ENCODE measurements around the gene BEGAIN. TPM values are rescaled to one million over a fixed set of nuclear protein-coding genes. Genes with fewer than 3 reads are reported as not detected.
A peak's percentile ranks its signal among the peaks of the same experiment; 100 is the strongest.

BEGAIN gene
- total RNA-seq, 1 donor from 2014 or later: 1.5 TPM

DNA sequence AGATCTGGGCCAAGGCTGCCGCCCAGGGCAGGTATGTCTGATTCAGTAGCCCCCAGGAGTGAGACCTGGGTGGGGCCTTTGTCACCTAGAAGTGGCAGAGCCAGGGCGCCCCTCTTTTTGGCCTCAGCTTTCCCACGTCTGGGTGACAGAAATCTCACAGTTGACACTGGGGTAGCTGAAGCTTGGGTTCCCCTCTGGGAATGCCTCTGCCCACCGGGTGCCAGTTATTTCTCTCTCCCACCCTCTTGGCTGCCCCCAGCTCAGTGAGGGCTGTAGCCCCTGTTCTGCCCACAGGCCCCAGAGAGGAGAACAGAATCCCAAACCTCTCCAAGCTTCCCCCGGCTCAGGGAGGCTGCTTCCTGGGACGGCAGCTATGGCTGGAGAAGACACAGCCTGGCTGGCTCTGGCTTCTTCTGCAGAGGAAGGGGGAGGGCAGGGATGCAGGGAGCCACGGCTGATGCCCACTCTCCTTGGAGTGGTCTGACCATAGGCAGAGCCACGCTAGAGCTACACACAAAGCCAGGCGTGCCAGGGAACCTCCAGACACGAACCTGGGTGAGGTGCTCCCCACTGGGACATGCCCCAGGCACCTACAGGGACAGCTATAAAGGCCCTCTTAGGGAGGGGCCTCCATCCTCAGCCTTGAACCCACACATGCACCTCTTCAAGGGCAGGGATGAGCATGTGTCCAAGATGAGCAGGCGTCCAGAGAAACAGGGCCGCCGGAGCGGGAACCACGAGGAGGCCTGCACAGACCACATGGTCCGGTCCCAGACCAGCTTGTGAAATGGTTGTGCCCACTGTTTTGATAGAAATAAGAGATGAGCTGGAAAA lies 51.7 kb downstream of the BEGAIN start:
- ATAC-seq (no peak), DNase-seq (peak; percentile 46)
- H3K36me3 ChIP-seq: no peaks in the 10 kb centered on the region
- no peak overlapping the region for H3K4me3 ChIP-seq
- H3K9me3 ChIP-seq: no peaks in the 10 kb centered on the region
- TF ChIP-seq, protein P1, sequence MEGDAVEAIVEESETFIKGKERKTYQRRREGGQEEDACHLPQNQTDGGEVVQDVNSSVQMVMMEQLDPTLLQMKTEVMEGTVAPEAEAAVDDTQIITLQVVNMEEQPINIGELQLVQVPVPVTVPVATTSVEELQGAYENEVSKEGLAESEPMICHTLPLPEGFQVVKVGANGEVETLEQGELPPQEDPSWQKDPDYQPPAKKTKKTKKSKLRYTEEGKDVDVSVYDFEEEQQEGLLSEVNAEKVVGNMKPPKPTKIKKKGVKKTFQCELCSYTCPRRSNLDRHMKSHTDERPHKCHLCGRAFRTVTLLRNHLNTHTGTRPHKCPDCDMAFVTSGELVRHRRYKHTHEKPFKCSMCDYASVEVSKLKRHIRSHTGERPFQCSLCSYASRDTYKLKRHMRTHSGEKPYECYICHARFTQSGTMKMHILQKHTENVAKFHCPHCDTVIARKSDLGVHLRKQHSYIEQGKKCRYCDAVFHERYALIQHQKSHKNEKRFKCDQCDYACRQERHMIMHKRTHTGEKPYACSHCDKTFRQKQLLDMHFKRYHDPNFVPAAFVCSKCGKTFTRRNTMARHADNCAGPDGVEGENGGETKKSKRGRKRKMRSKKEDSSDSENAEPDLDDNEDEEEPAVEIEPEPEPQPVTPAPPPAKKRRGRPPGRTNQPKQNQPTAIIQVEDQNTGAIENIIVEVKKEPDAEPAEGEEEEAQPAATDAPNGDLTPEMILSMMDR (IDR thresholded peaks at IDR 0.05): no peak
- no peak overlapping the region for H3K27ac ChIP-seq
- intact Hi-C loops (cut with DNase I): no loop called here
- H3K27me3 ChIP-seq: no peaks in the 10 kb centered on the region
- peaks cover 10% of the 10 kb centered on the region for H3K4me1 ChIP-seq

DNA sequence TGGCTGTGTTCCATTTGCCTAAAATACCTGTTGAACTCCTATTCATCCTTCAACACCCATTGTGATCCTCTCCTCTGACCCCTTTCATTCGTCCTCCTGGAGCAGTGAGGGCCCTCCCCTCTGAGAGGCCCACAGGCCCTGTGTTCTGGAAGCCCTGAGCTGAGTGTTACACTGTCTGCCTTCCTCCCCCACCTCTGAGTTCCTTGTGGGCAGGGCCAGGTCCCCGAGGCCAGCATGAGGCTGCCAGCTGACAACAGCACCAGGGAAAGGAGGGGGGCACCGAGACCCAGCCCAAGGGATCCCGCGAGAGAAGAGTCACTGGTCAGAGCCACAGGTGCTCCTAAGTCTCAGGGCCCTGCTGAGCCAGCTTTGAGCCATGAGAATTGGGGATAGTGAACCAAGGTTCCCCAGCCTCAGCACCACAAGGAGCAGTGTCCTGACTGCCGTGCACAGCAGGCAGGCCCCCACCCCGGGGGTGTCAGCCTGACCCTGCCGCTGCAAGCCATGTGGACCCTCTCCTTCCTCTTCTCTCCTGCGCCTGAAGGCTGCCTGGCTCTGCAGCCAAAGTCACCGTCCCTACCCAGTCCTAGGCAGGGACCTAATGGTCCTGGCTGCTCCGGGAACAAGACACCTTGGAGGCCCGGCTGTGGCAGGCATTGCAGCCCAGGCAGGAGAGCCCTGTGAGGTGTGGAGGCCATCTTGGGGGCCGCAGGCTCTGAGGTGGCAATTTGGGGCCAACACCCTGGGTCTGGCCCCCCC lies 52.5 kb downstream of the BEGAIN start:
- intact Hi-C loops (cut with DNase I): no loop called here
- TF ChIP-seq, protein P1 (IDR thresholded peaks at IDR 0.05): no peak
- ATAC-seq: no peak
- Histone ChIP-seq H3K27ac (no peak overlapping the region), H3K9me3 (no peaks in the 10 kb centered on the region), H3K36me3 (no peaks in the 10 kb centered on the region), H3K4me1 (peaks cover 10% of the 10 kb centered on the region), H3K4me3 (no peak overlapping the region), H3K27me3 (no peaks in the 10 kb centered on the region)
- peak; percentile 47 for DNase-seq

DNA sequence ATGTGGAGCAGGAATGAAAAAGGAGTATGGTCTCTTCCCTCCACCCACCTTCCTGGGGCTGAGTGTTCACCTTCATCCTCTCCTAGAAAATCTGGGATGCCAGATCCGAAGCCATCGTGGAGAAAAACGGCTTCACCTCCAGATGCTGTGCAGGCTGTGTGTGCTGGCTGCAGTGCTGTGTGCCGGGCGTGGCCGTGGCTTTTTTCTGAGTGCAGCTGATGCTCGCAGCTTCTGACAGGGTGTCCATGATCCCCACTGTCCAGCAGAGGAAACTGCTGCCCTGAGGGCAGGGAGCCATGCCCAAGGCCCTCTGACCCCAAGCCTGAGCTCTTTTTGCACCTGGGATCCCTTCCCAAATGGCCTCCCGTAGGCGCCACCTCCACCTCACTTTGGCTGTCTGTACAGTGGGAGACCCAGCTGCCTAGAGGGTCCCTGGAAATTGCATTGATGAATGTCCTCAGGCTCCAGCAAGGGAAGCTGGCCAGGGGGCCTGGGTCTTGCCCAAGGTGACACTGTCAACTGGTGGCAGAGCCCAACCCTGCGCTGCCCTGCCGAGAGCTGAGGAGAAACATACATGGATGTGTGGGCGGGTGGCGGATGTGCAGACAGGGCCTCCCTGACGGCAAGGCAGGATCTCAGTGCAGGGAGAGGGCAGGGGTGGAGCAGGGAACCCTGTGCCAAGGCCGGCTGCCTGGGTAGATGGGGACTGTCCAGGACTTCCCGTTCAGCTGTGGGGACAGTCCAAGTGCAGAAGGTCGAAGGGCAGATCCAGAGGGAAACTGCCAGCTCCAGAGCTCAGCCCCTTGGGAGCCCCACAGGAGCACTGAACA lies 53.3 kb downstream of the BEGAIN start:
- Histone ChIP-seq H3K27me3 (no peaks in the 10 kb centered on the region), H3K27ac (no peak overlapping the region), H3K4me3 (no peak overlapping the region), H3K36me3 (no peaks in the 10 kb centered on the region), H3K9me3 (no peaks in the 10 kb centered on the region), H3K4me1 (peaks cover 10% of the 10 kb centered on the region)
- DNase-seq (peak; percentile 67), ATAC-seq (peak; percentile 65)
- TF ChIP-seq, protein P1 (IDR thresholded peaks at IDR 0.05): no peak
- intact Hi-C loops (cut with DNase I): no loop called here

DNA sequence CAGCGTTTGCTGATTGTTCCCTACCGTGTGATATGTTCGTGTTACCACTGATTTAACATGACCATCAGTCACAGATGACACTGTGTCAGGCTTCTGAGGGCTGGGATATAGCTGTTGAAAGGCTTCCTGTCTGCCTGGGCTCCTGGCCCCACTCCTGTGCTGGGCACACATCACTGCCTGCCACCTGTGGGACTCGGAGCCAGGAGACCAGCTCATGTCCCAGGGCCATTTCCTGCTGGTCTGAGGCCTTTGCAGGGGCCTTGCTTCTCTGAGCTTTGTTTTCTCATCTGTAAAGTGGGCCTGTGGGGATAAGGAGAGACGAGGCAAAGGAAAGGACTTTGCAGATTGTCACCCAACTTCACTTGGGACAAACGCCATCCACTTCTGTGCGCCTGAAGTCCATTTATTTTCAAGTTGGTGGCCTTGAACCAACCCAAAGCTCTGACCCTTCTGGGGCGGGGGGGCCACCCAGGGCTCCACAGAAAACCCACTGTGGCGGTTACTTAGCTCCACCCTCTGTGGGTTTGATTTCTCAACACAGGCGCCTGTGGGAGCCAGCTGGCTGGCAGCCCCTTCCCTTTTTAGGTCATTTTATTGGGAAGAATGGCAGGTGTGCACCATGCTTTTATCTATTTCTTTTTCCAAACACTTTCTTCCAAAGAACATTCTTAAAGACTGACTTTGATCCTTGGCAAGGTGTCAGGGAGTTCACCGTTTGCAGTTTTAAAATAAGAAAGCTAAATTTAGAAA lies 54.1 kb downstream of the BEGAIN start:
- no peaks in the 10 kb centered on the region for H3K9me3 ChIP-seq
- intact Hi-C loops (cut with DNase I): no loop called here
- H3K4me3 ChIP-seq: no peak overlapping the region
- ATAC-seq (no peak), DNase-seq (peak; percentile 61)
- peaks cover 10% of the 10 kb centered on the region for H3K4me1 ChIP-seq
- TF ChIP-seq, protein P1 (IDR thresholded peaks at IDR 0.05): no peak
- no peaks in the 10 kb centered on the region for H3K36me3 ChIP-seq
- H3K27me3 ChIP-seq: no peaks in the 10 kb centered on the region
- H3K27ac ChIP-seq: no peak overlapping the region
